Activated CD4-positive, alpha-beta T cell treated with anti-CD3 and anti-CD28 coated beads, Interleukin-2, Interleukin-4, amounts not matched to agents 100 ng/mL and 50 ng/mL, durations not matched to agents 16 hours and 8 hours (primary cell): ENCODE results near the gene M1AP.

Source experiments
- DNase-seq: peaks from one replicate; pipeline ENCODE4 v3.0.0-alpha.2; 2020; ENCODE audit warnings: low spot score

M1AP gene

GRCh38 chr2:74597410-74597809 lies 50.7 kb downstream of the M1AP start:
- DNase-seq = no peak

GRCh38 chr2:74596584-74596983 lies 51.5 kb downstream of the M1AP start:
- no peak for DNase-seq

- no peak for DNase-seq
These were observed 54.0 kb downstream of the M1AP start for GRCh38 chr2:74593826-74594772.

GRCh38 chr2:74588664-74589063 lies 59.5 kb downstream of the M1AP start:
- no peak for DNase-seq

- peak; percentile 75 for DNase-seq
These were observed 60.4 kb downstream of the M1AP start for GRCh38 chr2:74587664-74588277.

GRCh38 chr2:74585406-74586185 lies 62.5 kb downstream of the M1AP start:
- peak; percentile 49 for DNase-seq

- DNase-seq = peak; percentile 88
These were observed 64.0 kb downstream of the M1AP start for GRCh38 chr2:74584088-74584645.

GRCh38 chr2:74583504-74583903 lies 64.6 kb downstream of the M1AP start:
- no peak for DNase-seq

- no peak for DNase-seq
These were observed 65.9 kb downstream of the M1AP start for GRCh38 chr2:74582184-74582583.

GRCh38 chr2:74581463-74581862 lies 66.7 kb downstream of the M1AP start:
- no peak for DNase-seq

- no peak for DNase-seq
These were observed 69.7 kb downstream of the M1AP start for GRCh38 chr2:74578408-74578807.

GRCh38 chr2:74577448-74577847 lies 70.7 kb downstream of the M1AP start:
- DNase-seq = peak; percentile 67

- no peak for DNase-seq
These were observed 71.3 kb downstream of the M1AP start for GRCh38 chr2:74576863-74577229.

- no peak for DNase-seq
These were observed 71.8 kb downstream of the M1AP start for GRCh38 chr2:74576211-74576862.

- no peak for DNase-seq
These were observed 72.8 kb downstream of the M1AP start for GRCh38 chr2:74575320-74575719.

GRCh38 chr2:74573747-74574562 lies 74.2 kb downstream of the M1AP start:
- peak; percentile 75 for DNase-seq

GRCh38 chr2:74572178-74572925 lies 75.8 kb downstream of the M1AP start:
- DNase-seq = no peak

- DNase-seq = peak; percentile 57
These were observed 77.1 kb downstream of the M1AP start for GRCh38 chr2:74571058-74571457.

- DNase-seq = no peak
These were observed 78.4 kb downstream of the M1AP start for GRCh38 chr2:74569686-74570085.

- DNase-seq = no peak
These were observed 80.2 kb downstream of the M1AP start for GRCh38 chr2:74567881-74568280.
